Stimulated activated CD4-positive, alpha-beta T cell treated with anti-CD3 and anti-CD28 coated beads, Interleukin-12 subunit alpha, Interleukin-12 subunit beta, amount 100 ng/mL, for 4 hours (primary cell): Measurements from ENCODE around the gene POLR3B.
"Not testable (repeated sequence)": the region's sequence is repeated elsewhere in the genome, so short reads cannot be mapped to it uniquely, and the experiment has no call there.

Experiments used
- DNase-seq: peaks from one replicate; pipeline ENCODE4 v3.0.0-alpha.2; 2020

Gene POLR3B

GRCh38 chr12:106357549-106358395, at the start of gene POLR3B:
TSS of gene POLR3B (plus strand) at chr12:106357748. CDS start at chr12:106357880, 132 bp downstream.
- peak; percentile 93 for DNase-seq

DNA sequence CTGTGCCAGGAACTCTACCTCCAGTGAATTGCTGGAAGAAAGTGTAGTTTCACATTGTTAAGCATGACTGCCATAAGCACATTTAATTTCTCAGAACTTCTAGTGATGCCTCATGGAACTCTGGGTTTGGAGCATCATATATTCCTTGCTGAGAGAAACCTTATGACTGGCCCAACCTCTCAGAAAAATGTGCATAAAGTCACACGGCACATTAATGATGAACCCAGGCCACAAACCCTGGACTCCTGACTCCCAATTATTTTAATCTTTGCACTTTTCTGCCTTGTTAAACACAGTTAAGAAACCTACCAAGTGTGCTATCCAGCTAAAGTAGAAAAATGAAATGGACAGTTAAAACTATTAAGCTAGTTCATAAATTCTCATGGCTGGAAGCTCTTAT, 49.4 kb upstream of the POLR3B start:
- DNase-seq: no peak

DNA sequence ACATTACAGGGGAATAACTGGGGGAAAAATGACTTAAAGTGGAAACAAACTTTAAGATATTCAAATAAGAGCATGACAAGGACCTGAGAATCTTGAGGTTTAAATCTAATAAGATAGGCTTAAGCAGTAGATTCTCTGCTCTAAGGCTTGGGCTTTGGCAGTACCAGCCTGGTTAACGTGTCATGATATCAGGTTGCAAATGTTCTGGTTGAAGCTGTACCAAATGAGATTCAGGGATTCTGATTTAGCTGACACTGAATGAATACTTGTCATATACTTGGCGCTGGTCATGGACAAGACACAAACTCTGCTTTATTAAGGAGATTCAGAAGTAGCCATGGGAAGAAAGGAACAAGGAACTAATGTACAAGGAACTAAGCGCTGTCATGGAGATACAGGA, 48.9 kb upstream of the POLR3B start:
- DNase-seq: no peak

- DNase-seq: no peak
Measured at GRCh38 chr12:106309671-106310505, 47.7 kb upstream of the POLR3B start.

DNA sequence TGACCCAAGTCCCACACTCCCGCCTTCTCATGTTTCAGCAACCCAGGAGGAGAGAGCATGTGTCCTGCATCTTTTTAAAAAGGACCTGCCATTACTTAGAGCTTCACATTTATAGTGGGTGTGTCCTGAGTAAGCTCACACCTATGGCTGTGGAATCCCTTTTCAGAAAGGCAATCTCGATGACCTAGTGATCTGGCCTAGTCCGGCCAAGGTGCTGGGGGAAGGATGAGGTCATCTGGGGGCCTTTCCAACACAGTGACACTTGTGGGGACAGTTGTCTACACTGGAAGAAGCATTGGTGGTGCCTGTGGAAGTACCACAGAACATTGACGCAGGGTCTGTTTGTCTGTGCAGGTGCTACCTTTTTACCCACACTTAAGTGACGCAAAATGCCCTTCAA, 46.9 kb upstream of the POLR3B start:
- DNase-seq: no peak

GRCh38 chr12:106311139-106311538, 46.4 kb upstream of the POLR3B start:
- no peak for DNase-seq

DNA sequence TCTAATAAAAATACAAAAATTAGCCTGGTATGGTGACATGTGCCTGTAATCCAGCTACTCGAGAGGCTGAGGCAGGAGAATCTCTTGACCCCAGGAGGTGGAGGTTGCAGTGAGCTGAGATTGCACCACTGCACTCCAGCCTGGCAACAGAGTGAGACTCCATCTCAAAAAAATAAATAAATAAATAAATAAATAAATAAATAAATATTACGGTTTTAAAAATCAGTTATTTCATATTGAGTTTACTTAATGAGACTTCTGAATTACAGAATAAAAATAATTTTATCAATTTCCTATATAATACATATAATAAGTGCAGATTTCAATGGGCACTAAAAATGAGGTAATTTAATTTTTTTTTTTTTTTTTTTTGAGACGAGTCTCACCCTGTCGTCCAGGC, 44.1 kb upstream of the POLR3B start:
- DNase-seq: not testable (repeated sequence)

DNA sequence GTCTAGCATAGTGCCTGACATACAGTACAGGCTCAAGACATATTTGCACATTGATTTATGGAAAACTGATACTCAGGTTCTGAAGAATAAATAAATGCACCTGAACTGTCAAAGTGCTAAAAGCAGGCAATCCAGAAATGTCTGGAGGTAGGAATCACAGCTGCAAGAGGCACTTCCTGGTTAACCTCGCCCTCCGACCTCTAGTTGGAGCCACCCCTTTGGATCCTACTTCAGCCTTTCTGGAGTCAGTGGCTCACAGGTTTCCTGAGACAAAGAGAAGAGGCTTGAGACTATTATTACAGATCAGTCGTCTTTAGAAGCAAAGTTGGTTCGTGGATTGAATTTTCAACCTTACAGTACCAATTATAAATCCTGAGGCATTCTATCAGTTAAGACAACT, 42.0 kb upstream of the POLR3B start:
- no peak for DNase-seq

DNA sequence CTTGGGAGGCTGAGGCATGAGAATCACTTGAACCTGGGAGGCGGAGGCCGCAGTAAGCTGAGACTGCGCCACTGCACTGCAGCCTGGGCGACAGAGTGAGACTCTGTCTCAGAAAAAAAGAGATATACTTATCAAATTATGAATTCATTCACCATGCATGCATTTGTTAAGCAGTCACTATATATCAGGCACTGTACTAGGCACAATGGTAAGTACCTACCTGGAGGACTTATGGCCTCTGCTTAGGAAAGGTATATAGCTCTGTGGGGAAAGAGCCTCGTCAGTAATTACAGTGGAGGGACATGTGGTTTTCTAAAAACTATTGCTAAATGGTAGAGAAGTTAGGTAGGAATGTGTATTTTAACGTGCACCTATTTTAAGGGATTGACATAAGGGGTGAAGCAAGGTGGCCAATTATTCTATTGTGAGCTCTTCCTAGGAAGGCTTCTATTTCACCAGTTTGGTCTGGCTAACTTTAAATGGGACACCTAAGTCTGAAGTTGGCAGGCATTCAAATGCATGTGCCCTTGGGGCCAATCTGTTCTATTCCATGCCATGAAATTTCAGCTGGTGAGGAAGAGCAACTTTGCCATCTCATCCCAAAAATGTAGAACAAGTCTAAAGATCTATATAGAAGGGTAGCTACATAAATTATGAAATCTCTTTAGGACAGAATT, 40.0 kb upstream of the POLR3B start:
- DNase-seq: no peak

- no peak for DNase-seq
Measured at GRCh38 chr12:106321139-106321850, 36.3 kb upstream of the POLR3B start.

GRCh38 chr12:106323537-106323936, 34.0 kb upstream of the POLR3B start:
- no peak for DNase-seq

- DNase-seq: no peak
Measured at GRCh38 chr12:106327309-106327869, 30.2 kb upstream of the POLR3B start.

- no peak for DNase-seq
Measured at GRCh38 chr12:106328735-106329134, 28.8 kb upstream of the POLR3B start.

DNA sequence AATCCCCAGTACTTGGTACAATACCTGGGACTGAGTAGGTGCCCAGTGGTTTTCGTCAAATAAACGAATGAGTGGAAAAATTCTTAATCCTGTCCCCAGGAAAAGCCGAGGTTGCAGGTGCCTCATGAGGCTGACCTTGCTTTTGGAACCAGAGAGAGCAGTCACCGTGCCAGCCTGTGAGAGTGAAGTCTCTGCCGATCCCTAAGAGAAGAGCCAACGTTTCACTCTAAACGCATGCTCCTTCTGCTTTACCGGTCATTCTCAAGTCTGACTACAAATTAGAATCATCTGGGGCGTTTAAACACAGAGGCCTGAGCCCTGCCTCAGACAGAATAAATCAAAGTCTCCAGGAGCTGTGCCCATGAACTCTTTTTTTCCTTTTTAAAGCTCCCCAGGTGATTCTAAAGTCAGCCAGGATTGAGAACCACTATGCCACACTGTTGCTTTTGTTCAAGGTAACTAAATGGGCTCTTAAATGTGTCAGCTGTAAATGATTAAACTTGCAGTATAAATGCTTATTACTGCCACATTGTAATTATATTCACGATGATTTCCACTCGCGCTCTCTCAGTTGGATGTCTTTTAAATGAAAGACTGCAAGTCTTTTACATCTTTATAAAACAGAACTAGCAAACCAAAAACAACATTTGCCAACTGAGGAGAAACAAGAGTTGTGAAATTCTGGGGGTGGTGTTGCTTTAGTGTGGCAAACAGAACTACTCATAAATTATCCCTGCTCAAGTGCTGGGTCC, 28.1 kb upstream of the POLR3B start:
- DNase-seq: no peak

DNA sequence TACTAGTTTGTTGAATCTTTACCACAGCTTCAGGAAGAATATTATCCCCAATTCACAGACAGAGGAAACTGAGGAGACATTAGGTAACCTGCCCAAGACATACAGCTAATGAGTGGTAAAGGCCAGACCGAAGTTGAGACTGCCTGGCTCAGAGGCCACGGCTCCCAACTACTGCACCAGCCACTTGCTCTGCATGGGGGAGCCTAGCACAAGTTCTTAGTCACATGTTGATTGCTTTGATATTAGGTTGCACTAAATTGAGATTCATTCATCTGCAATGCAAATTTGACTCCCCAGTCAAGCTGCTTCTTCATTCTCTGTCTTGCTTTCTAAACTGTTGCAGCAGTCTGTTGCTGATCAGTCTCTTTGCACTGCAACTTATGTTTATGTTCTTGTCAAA, 25.9 kb upstream of the POLR3B start:
- no peak for DNase-seq

- no peak for DNase-seq
Measured at GRCh38 chr12:106332536-106332935, 25.0 kb upstream of the POLR3B start.

DNA sequence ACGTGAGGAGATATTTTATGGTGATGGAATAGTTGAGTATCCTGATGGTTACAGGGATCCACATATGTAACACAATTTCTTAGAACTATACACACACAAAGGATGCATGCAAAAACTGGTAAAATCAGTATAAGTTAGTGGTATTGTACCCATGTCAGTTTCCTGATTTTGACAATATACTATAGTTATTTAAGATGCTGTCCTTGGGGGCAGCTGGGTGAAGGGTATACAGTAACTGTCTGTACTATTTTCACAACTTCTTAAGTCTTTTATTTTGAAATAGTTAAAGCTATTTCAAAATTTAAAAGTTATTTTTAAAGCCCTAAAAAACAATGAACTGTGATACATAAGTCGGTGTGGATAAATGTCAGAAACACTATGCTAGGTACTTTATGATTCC, 24.5 kb upstream of the POLR3B start:
- DNase-seq: no peak

DNA sequence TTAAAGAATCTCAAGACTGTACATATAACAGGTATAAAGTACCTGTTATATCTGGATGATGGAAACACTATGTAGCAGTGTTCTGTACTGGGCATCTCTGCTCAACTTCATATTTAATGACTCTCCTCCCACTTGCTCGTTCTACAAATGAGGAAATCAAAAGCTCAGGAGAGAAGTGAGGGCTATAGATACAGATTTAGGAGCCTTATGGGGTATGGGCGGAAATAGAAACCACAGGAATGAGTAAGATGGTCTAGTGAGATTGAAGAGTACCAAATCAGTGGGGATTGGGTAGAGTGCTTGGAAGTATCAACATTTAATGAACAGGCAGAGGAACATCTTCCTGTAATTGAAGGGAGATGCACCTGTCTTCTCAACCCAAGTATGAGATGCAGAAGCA, 23.8 kb upstream of the POLR3B start:
- DNase-seq: no peak

DNA sequence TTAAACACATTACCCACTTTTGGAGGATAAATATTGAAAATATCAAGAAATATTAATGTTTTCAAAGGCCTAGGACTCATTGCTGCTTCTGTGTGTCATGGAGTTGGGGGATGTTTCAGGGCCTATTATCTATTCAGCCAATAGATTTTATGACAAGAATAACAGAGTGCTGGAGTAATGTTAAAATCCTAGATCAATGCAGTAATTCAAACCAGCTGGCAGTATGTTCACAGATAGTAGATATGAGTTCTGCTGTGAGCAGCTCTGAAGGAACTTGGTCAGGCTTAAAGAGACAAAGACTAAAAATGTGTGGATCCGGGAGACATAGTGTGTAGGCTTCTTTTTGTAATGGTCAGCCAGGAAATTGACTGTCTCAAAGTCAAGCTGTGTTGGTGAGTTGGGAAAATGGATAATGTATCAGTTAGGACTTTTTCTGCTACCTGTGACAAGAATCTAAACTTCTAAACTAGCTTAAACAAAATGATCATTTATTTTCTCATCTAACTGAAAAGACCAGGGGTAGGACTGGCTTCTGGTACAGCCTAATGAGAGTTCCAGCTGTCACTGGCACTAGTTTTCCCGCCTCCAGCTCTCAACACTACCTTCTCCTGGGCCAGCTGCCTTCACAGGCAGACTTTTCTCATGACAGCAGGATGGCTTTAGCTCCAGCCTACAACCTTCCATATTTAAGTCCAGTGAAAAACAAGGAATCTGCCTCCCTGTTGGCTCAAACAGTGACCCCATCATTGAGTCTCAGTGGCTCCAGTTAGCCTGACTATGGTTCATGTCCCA, 16.3 kb upstream of the POLR3B start:
- no peak for DNase-seq

GRCh38 chr12:106342397-106343213, 14.9 kb upstream of the POLR3B start:
- no peak for DNase-seq
